Raji (cell line): Measurements from ENCODE around the gene NT5DC2.

Experiments used
- POLR2A ChIP-seq: IDR thresholded peaks from 2 replicates; pipeline ENCODE4 v1.6.1; 2011; ENCODE audit warnings: low read depth, low read length, control low read depth; ENCODE audit not compliant: insufficient read depth

NT5DC2 gene

DNA sequence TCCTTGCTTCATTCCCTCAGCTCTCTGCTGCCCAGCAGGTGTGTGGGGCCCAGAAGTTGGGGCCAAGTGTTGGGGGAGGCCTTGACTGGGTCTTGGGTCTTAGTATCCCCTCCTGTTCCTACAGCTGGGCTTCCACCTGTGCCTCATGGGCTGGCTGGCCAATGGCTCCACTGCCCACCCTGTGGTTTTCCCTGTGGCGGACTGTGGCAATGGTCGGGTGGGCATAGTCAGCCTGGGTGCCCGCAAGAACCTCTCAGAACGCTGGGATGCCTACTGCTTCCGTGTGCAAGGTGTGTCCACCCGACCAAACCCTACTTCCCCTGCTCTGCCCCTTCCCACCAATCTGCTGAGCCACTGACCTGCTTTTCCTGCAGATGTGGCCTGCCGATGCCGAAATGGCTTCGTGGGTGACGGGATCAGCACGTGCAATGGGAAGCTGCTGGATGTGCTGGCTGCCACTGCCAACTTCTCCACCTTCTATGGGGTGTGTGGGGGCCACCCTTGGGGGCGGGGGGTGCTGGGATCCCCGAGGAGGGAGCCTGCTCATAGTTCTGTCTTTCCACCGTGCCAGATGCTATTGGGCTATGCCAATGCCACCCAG is 10.9 kb downstream of the NT5DC2 start:
- TF ChIP-seq POLR2A = no peak

- TF ChIP-seq POLR2A = no peak
Measured at GRCh38 chr3:52521881-52522650, 11.6 kb downstream of the NT5DC2 start.

DNA sequence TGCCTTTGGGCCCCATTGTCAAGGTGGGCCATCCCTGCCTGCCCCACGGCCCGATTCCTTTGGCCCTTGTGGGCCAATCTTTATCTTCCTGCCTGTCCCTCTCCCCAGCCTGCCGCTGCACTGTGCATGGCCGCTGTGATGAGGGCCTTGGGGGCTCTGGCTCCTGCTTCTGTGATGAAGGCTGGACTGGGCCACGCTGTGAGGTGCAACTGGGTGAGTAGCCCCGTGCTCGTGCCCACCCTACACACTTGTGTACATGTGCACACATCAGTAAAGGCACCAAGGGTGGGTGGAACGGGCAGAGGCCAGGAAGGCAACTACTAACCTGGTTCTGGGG is 12.2 kb downstream of the NT5DC2 start:
- no peak for TF ChIP-seq POLR2A

DNA sequence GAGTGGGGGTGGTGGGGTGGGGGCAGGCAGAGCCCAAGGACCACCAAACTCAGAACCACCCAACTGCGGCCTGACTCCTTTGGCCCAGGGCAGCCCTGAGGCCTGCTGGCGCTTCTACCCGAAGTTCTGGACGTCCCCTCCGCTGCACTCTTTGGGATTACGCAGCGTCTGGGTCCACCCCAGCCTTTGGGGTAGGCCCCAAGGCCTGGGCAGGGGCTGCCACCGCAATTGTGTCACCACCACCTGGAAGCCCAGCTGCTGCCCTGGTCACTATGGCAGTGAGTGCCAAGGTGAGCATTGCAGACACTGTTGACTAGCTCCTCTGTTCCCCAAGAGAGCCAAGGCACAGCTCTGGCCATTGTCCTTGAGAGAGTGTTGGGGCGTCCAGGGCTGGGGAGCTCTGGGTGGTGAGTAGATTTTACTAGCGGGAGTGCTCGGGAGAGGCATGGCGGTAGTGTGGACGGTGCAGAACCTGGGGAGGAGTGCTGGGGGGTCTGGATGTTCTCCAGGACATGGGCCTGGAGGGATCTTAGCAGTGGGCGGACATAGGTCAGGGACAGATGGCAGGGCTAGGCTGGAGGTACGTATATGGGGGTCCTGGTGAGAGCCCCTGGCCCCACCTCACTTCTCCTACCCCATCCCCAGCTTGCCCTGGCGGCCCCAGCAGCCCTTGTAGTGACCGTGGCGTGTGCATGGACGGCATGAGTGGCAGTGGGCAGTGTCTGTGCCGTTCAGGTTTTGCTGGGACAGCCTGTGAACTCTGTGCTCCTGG is 12.8 kb downstream of the NT5DC2 start:
- TF ChIP-seq POLR2A = no peak

DNA sequence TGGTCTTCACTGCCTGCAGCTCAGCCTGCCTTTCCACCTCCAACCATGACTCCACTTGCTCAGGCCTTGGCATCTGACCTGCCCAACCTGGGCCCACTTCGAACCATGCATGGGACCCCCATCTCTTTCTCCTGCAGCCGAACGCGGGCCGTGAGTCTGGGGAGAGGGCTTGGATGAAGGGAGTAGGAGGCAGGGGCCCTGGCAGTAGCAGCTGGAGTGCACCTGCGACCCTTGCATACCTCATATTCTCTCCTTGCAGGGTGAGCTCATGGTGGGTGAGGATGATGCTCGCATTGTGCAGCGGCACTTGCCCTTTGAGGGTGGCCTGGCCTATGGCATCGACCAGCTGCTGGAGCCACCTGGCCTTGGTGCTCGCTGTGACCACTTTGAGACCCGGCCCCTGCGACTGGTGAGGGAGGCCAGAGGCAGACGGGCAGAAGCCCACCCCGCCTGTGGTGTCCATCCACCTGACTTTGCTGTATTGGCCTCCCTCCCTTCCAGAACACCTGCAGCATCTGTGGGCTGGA is 13.5 kb downstream of the NT5DC2 start:
- no peak for TF ChIP-seq POLR2A

GRCh38 chr3:52519445-52520140 is 14.1 kb downstream of the NT5DC2 start:
- no peak for TF ChIP-seq POLR2A

- TF ChIP-seq POLR2A = no peak
Measured at GRCh38 chr3:52518723-52519444, 14.8 kb downstream of the NT5DC2 start.

GRCh38 chr3:52517796-52518722 is 15.6 kb downstream of the NT5DC2 start:
- no peak for TF ChIP-seq POLR2A

DNA sequence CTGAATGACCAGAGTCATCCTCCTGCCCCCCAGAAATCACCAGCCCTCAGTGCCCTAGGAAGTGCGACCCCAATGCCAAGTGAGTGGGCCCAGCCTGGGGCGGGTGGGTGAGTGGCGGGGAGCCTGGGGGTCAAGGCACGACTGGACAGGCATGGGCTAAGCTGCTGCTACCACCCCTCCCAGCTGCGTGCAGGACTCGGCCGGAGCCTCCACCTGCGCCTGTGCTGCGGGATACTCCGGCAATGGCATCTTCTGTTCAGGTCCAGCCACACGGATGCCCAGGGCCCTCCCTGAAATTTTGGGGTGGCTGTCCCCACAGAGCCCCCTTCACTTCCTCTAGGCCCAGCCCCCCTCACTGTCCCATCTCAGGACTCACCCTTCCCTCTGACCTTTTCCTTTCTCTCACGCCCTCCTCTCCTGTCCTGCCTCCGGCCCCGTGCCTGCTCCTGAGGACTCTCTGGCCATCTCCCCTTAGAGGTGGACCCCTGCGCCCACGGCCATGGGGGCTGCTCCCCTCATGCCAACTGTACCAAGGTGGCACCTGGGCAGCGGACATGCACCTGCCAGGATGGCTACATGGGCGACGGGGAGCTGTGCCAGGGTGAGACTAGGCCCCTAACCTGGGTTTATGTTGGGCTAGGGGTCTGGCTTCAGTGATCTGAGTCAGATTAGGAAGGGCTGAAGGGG is 17.0 kb downstream of the NT5DC2 start:
- TF ChIP-seq POLR2A = no peak

- no peak for TF ChIP-seq POLR2A
Measured at GRCh38 chr3:52515192-52515591, 18.5 kb downstream of the NT5DC2 start.

DNA sequence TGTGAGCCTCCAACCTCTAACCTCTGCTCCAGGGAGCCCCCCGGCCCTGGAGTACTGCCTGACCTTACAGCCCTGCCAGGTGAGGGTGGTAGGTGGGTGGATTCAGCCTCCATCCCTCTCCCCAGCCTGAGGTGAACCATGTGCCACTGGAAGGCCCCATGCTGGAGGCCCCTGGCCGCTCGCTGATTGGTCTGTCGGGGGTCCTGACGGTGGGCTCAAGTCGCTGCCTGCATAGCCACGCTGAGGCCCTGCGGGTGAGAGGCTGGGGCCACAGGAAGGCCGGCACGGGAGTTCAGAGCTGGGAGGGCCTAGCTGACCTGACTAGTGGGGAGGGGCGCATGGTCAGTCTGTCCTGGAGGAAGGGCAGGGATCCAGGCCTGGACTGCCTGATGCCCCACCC is 19.1 kb downstream of the NT5DC2 start:
- TF ChIP-seq POLR2A = no peak

DNA sequence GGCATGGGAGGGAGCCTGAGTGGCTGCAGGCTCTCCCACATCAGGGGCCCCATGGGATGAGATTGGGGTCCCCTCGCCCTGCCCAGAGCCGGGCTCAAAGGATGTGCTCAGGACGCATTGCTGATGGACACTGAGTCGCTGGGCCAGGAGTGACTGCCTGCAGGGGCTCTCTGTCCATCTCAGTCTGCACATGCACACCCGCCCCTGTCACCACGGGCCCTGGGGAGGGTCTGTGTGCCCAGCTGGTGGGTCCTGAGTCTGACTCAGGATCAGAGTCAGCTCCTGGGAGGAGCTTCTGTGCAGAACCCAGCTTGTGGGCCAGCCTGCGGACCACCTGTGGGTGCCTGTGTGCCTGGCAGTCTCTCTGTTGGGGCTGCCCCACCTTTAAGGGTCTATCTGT is 20.4 kb downstream of the NT5DC2 start:
- no peak for TF ChIP-seq POLR2A

- no peak for TF ChIP-seq POLR2A
Measured at GRCh38 chr3:52512727-52513126, 20.9 kb downstream of the NT5DC2 start.

GRCh38 chr3:52512105-52512504 is 21.6 kb downstream of the NT5DC2 start:
- no peak for TF ChIP-seq POLR2A

DNA sequence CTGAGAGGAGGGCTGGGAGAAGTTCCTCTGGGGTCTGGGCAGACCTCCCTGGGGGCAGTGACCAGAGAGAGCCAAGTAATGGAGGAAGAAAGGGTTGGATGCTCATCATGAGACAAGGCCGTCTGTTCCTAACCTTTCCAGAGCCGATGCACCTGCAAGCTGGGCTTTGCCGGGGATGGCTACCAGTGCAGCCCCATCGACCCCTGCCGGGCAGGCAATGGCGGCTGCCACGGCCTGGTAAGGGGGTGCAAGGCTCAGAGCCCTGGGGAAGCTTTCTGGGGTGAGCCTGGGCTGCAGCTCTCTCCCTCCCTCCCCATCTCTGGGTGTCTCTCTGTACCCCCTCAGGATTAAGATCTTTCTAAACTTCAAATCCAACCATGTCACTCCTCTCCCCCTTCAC is 22.1 kb downstream of the NT5DC2 start:
- TF ChIP-seq POLR2A = no peak
